Ishikawa (cell line): ENCODE measurements around the gene KLK6.

Experiments
- EP300 ChIP-seq: IDR thresholded peaks from 2 replicates; pipeline ENCODE4 v1.6.1; 2012; ENCODE audit warnings: borderline replicate concordance
- FOXM1 ChIP-seq: IDR thresholded peaks from 2 replicates; pipeline ENCODE4 v1.6.1; 2012; ENCODE audit warnings: low read depth, borderline replicate concordance
- NFIC ChIP-seq: IDR thresholded peaks from 2 replicates; pipeline ENCODE4 v1.6.1; 2012
- RAD21 ChIP-seq: IDR thresholded peaks from 2 replicates; pipeline ENCODE4 v1.6.1; 2012; ENCODE audit warnings: low read depth
- TAF1 ChIP-seq: IDR thresholded peaks from 2 replicates; pipeline ENCODE4 v1.6.1; 2012; ENCODE audit warnings: low read depth, mild to moderate bottlenecking
- TEAD4 ChIP-seq: IDR thresholded peaks from 2 replicates; pipeline ENCODE4 v1.6.1; 2012
- TF ChIP-seq, protein P1 (sequence below): IDR thresholded peaks from 2 replicates; pipeline ENCODE4 v1.6.1; 2012
- TF ChIP-seq, protein P2 (sequence below): IDR thresholded peaks from 2 replicates; pipeline ENCODE4 v1.6.1; 2012

DNA sequence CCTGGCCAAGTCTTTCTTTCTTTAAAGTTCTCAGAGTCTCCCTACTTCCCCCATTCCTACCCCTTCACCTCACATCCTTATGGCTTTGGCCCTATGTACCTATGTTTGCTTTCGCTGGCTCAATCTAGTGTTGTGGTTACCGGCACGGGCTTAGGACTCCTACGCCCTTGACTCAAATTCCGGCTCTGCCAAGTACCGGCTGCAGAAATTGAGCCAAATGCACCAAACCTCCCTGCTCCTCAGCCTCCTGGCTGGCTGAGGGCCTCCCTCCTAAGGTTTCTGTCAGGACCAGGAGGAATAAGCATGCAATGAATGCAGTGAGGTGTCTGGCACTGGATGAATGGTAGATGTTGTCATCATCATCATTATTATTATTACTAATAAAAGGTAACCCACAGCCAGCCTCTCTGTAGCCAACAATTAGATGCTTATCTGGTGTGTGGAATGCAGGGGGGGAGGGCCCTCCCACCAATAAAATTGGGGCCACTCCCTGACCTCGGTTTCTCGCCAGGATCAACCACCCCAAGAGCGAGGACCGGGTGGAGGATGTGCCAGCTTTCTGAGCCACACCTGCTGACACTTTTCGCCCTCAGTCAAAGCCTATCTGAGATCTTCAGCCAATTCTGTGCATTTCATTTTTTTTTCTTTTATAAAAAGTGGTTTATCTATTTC lies 37.2 kb downstream of the KLK6 start:
- TF ChIP-seq TEAD4 (no peak), NFIC (no peak), TAF1 (no peak), FOXM1 (no peak), RAD21 (no peak), EP300 (no peak)
- TF ChIP-seq, protein P1, sequence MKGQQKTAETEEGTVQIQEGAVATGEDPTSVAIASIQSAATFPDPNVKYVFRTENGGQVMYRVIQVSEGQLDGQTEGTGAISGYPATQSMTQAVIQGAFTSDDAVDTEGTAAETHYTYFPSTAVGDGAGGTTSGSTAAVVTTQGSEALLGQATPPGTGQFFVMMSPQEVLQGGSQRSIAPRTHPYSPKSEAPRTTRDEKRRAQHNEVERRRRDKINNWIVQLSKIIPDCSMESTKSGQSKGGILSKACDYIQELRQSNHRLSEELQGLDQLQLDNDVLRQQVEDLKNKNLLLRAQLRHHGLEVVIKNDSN = no peak
- TF ChIP-seq, protein P2, sequence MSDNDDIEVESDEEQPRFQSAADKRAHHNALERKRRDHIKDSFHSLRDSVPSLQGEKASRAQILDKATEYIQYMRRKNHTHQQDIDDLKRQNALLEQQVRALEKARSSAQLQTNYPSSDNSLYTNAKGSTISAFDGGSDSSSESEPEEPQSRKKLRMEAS = no peak
